PC-3 (cell line): Measurements from ENCODE around the gene SLC12A8. TPM values are rescaled to one million over a fixed set of nuclear protein-coding genes. Genes with fewer than 3 reads are reported as not detected.
"Not testable (repeated sequence)": the region's sequence is repeated elsewhere in the genome, so short reads cannot be mapped to it uniquely, and the experiment has no call there.

ENCODE experiments used
- ATAC-seq: fragments of 200-7000 bp; cut with Tn5 transposase; 2 replicates; pipeline ENCODE4 v1.9.1; 2020; ENCODE audit warnings: mild to moderate bottlenecking, moderate library complexity
- BruUV-seq: library from RNA; stranded (reverse); fragments of 400-500 nt; replicated peaks from 2 replicates; lab custom pipeline; 2021; lab: Mats Ljungman, UMichigan
- CTCF ChIA-PET: fragments of 300-600 bp; sonication (Branson Sonifier 250); formaldehyde crosslinking; loops from one replicate; lab custom pipeline; 2022; ENCODE audit warnings: antibody characterized with exemption; lab: Charles Lee
- POLR2A ChIA-PET: fragments of 300-600 bp; sonication (Branson Sonifier 250); formaldehyde crosslinking; loops from one replicate; lab custom pipeline; 2022; ENCODE audit warnings: antibody characterized with exemption; ENCODE audit not compliant: unreplicated experiment; lab: Charles Lee
- DNase-seq: peaks from one replicate; pipeline ENCODE4 v3.0.0-alpha.2; 2015
- H2AFZ ChIP-seq: fragments of 300-600 bp; sonication (generic); 2 replicates; pipeline ENCODE4 v1.6.0; 2016; ENCODE audit warnings: antibody characterized with exemption, low read length
- H3F3A ChIP-seq: fragments of 300-600 bp; sonication (generic); one replicate; pipeline ENCODE4 v1.6.0; 2017; ENCODE audit warnings: antibody characterized with exemption, low read length, control low read depth, mild to moderate bottlenecking; ENCODE audit not compliant: unreplicated experiment
- H3K27ac ChIP-seq: fragments of 300-600 bp; sonication (generic); 2 replicates; pipeline ENCODE4 v1.5.1; 2016; ENCODE audit warnings: mild to moderate bottlenecking, low read length
- H3K27me3 ChIP-seq: fragments of 300-600 bp; sonication (generic); 2 replicates; pipeline ENCODE4 v1.6.1; 2016; ENCODE audit warnings: low read length, mixed read lengths
- H3K36me3 ChIP-seq: fragments of 300-600 bp; sonication (generic); 2 replicates; pipeline ENCODE4 v1.6.1; 2016; ENCODE audit warnings: low read depth, mixed run types, low read length, mixed read lengths
- H3K4me1 ChIP-seq: fragments of 300-600 bp; sonication (generic); 2 replicates; pipeline ENCODE4 v1.5.1; 2016; ENCODE audit warnings: low read length; ENCODE audit not compliant: insufficient read depth
- H3K4me2 ChIP-seq: fragments of 300-600 bp; sonication (generic); 2 replicates; pipeline ENCODE4 v1.6.0; 2016; ENCODE audit warnings: low read length
- H3K4me3 ChIP-seq: fragments of 300-600 bp; sonication (generic); 2 replicates; pipeline ENCODE4 v1.5.1; 2016; ENCODE audit warnings: mild to moderate bottlenecking, low read length, mixed read lengths
- H3K79me2 ChIP-seq: fragments of 300-600 bp; sonication (generic); 2 replicates; pipeline ENCODE4 v1.6.1; 2017; ENCODE audit warnings: low read length, mixed read lengths
- H3K9ac ChIP-seq: fragments of 300-600 bp; sonication (generic); 2 replicates; pipeline ENCODE4 v1.6.0; 2016; ENCODE audit warnings: mild to moderate bottlenecking, low read length
- H3K9me2 ChIP-seq: fragments of 300-600 bp; sonication (generic); replicated peaks from 2 replicates; pipeline ENCODE4 v1.6.1; 2016; ENCODE audit warnings: mixed run types, low read length, mixed read lengths
- H3K9me3 ChIP-seq: fragments of 300-600 bp; sonication (generic); 2 replicates; pipeline ENCODE4 v1.6.1; 2016; ENCODE audit warnings: low read length, mixed read lengths
- H4K20me1 ChIP-seq: fragments of 300-600 bp; sonication (generic); 2 replicates; pipeline ENCODE4 v1.6.1; 2016; ENCODE audit warnings: low read length, mixed read lengths
- EZH2 ChIP-seq: fragments of 300-600 bp; sonication (generic); IDR thresholded peaks from one replicate; pipeline ENCODE4 v1.6.1; 2017; ENCODE audit warnings: antibody characterized with exemption, mild to moderate bottlenecking, low read length; ENCODE audit not compliant: unreplicated experiment
- EZH2phosphoT487 ChIP-seq: fragments of 300-600 bp; sonication (generic); IDR thresholded peaks from 2 replicates; pipeline ENCODE4 v1.6.1; 2018; ENCODE audit warnings: mild to moderate bottlenecking, antibody characterized with exemption, low read length, borderline replicate concordance
- intact Hi-C: fragments of 100-400 bp; cut with micrococcal nuclease; formaldehyde crosslinking; loops from 2 replicates; pipeline ENCODE4 v1.9.0; 2023
- total RNA-seq: library from RNA; depleted of rRNA; stranded (reverse); fragments of >200 nt; gene quantifications from 2 replicates; pipeline ENCODE4 v1.2.3, GENCODE V29; 2014
- TF ChIP-seq, protein P1 (sequence below): fragments of 300-600 bp; sonication (generic); conservative IDR thresholded peaks from 2 replicates; pipeline ENCODE4 v1.5.1; 2017; ENCODE audit warnings: antibody characterized with exemption, low read depth, mild to moderate bottlenecking, low read length

The SLC12A8 gene
- total RNA-seq, 1 experiment from 2014 or later, result 11.0 TPM

DNA sequence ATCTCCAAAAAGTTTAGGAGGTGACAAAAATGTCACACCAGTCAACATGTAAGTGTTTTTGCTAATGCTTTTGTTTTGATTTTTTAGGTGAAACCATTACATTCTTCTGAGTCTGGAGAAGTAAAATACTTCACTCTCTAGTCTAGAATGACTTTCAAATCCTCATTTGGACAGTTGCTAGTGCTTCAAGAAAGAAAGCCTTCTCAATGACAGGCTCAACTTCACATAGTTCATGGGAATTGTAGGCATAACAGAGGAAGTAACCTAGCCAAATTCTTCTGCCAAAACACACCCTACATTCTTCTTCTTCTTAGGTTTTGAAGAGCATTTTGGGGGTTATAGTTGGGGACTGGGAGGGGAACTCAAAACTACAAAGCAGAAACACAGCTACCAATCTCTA, 127.4 kb downstream of the SLC12A8 start:
- Histone ChIP-seq H3K9ac (no peak overlapping the region), H3K27ac (no peak overlapping the region), H3K36me3 (no peaks in the 10 kb centered on the region), H3K4me2 (no peak overlapping the region), H3K9me2 (no peaks in the 10 kb centered on the region), H3K27me3 (no peaks in the 10 kb centered on the region), H3K4me3 (no peak overlapping the region), H2AFZ (no peak overlapping the region), H3K4me1 (peaks cover 2% of the 10 kb centered on the region; the same call in 1 of the 2 replicates), H3K9me3 (no peaks in the 10 kb centered on the region), H4K20me1 (no peaks in the 10 kb centered on the region), H3F3A (no peaks in the 10 kb centered on the region), H3K79me2 (no peaks in the 10 kb centered on the region)
- TF ChIP-seq, protein P1, sequence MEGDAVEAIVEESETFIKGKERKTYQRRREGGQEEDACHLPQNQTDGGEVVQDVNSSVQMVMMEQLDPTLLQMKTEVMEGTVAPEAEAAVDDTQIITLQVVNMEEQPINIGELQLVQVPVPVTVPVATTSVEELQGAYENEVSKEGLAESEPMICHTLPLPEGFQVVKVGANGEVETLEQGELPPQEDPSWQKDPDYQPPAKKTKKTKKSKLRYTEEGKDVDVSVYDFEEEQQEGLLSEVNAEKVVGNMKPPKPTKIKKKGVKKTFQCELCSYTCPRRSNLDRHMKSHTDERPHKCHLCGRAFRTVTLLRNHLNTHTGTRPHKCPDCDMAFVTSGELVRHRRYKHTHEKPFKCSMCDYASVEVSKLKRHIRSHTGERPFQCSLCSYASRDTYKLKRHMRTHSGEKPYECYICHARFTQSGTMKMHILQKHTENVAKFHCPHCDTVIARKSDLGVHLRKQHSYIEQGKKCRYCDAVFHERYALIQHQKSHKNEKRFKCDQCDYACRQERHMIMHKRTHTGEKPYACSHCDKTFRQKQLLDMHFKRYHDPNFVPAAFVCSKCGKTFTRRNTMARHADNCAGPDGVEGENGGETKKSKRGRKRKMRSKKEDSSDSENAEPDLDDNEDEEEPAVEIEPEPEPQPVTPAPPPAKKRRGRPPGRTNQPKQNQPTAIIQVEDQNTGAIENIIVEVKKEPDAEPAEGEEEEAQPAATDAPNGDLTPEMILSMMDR, result no peak
- TF ChIP-seq EZH2 (no peak), EZH2phosphoT487 (no peak)
- BruUV-seq, result no TSS peak
- intact Hi-C loops, result no loop called here
- ATAC-seq (no peak), DNase-seq (no peak)
- POLR2A ChIA-PET, result no interaction called here
- CTCF ChIA-PET, result no interaction called here

DNA sequence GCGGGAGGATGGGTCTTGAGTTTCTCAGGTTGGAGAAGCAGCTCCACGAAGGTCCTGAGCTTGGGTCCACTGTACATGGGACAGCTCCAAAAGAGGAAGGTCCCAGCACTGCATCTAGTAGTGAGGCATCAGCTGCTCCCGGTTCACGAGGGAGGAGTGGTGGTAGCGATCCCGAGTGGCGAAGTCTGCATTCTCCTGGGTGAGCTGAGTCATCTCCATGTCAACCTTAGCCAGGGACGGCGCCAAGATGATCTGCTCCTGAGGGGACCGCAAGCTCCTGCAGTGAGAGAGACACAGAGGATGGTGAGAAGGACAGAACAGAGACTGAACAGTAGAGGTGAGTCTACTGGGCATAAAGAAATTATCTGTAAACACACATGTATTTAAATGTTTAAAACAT, 128.8 kb downstream of the SLC12A8 start:
- H3K4me1 ChIP-seq, result peaks cover 16% of the 10 kb centered on the region
- no peak overlapping the region for H3K4me3 ChIP-seq
- H2AFZ ChIP-seq, result no peak overlapping the region
- H3K27ac ChIP-seq, result no peak overlapping the region
- ChIA-PET POLR2A (no interaction called here), CTCF (no interaction called here)
- no peaks in the 10 kb centered on the region for H3K79me2 ChIP-seq
- H3K9me2 ChIP-seq, result no peaks in the 10 kb centered on the region
- no peaks in the 10 kb centered on the region for H3F3A ChIP-seq
- no peaks in the 10 kb centered on the region for H3K27me3 ChIP-seq
- no peaks in the 10 kb centered on the region for H4K20me1 ChIP-seq
- no peaks in the 10 kb centered on the region for H3K36me3 ChIP-seq
- H3K4me2 ChIP-seq, result no peak overlapping the region
- DNase-seq (no peak), ATAC-seq (no peak)
- H3K9me3 ChIP-seq, result no peaks in the 10 kb centered on the region
- BruUV-seq, result no TSS peak
- H3K9ac ChIP-seq, result no peak overlapping the region
- intact Hi-C loops, result no loop called here
- TF ChIP-seq EZH2 (no peak), EZH2phosphoT487 (no peak)
- TF ChIP-seq, protein P1, result no peak

- H3K4me2 ChIP-seq, BruUV-seq, H4K20me1 ChIP-seq, H3K79me2 ChIP-seq, POLR2A ChIA-PET, H3F3A ChIP-seq, H3K36me3 ChIP-seq, H3K9ac ChIP-seq, intact Hi-C loops, H3K27me3 ChIP-seq, H3K9me3 ChIP-seq, H3K4me3 ChIP-seq, H2AFZ ChIP-seq, H3K9me2 ChIP-seq, DNase-seq, H3K27ac ChIP-seq, ATAC-seq, CTCF ChIA-PET: not testable (repeated sequence)
- H3K4me1 ChIP-seq, result peaks cover 17% of the 10 kb centered on the region
Observed at GRCh38 chr3:125082339-125082738, 130.2 kb downstream of the SLC12A8 start.
